Inferior parietal cortex (tissue), 1 donor: ENCODE data around the gene TTC28.
A peak's percentile ranks its signal among the peaks of the same experiment; 100 is the strongest.

Experiments used
- DNase-seq: peaks from one replicate; pipeline ENCODE4 v3.0.0-alpha.2; 2016; ENCODE audit errors: extremely low spot score

The TTC28 gene

DNA sequence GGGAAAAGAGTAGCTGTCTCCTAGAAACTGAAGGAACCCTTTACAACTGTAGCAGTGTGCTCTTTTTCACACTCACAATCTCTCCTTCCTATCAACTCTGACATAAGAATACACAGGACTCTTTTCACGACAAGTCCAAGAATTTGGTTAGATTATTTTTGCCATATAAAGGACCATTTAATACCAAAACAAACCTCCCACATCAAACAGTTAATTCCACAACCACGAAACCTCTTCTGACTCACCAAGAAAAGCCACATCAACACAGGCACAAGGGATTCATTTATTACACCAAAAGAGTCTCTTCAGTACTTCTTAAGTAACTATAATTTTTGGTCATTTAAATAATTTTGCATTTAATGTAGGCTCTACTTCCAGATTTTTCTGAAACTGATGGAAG, 538.0 kb downstream of the TTC28 start:
- no peak for DNase-seq

DNA sequence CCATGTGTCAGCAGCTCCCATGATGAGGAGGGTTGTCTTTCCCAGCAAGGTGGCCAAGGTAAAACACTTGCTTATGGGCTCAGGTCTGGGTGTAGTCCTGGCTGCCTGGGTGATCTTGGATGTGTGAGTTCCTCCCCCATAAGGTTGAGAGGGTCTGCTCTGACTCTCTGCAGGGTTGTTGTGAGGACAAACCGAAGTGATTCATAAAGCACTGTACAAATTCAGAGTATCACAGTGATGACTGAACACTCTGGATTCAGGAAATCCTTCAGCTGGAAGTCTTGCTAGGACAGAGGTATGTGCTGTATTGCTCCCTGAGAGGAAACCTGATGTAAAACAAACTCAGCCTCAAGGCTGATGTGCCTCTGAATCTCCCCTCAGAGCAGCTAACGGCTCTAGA, 539.7 kb downstream of the TTC28 start:
- no peak for DNase-seq

DNA sequence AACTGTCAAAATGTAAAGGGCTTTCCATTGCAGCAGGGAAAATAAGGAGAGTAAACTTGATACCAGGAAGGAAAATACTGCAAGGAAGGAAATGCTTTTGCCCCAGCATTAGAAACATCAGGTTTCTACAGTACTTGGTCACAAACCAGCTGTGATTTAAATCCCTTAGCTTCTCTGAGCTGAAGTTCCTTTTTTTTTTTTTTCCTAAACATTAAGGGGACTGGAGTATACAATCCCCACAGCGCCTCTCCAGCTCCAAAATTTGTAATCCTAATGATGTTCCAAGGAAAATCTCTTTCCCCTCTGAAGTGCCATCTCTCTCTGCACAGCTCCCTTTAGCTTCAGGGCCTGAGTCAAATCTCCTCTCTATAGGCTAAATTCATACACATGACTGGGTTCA, 540.1 kb downstream of the TTC28 start:
- no peak for DNase-seq

DNA sequence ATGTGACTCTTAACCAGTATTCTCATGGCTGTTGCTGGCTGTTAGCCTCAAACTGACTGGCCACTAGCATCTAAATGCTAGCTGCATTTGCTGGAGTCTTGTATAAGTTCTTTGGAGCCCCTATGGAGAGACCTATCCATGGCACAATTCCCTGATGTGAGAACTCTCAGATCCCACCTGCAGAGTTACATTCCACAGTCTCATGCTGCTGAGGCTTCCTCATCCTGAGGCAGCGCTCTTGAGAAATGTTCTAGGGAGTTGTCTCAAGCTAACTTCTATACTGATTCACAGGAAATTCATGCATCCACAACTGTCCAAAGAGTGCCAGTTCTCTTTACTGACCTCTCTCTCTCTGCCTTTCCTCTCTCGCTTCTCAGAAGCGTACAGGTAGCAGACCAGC, 542.6 kb downstream of the TTC28 start:
- DNase-seq: no peak

DNA sequence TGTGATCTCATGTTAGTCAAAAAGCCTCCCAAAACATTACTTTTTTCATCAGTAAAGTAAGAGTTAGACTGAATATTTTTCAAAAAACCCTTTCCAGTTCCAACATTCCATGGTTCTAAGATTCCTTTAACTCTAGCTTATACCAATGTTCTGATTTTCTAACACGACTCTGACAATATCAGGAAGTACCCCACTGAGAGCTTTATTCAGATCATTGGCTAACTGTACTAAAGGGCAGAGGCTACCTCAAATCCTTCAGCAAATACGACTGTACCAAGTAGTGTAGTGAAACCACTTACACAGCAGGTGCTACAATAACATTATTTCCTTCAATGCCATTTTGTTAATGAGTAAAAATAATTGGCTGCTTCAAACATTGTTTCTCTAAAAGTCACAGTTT, 547.2 kb downstream of the TTC28 start:
- DNase-seq: no peak

DNA sequence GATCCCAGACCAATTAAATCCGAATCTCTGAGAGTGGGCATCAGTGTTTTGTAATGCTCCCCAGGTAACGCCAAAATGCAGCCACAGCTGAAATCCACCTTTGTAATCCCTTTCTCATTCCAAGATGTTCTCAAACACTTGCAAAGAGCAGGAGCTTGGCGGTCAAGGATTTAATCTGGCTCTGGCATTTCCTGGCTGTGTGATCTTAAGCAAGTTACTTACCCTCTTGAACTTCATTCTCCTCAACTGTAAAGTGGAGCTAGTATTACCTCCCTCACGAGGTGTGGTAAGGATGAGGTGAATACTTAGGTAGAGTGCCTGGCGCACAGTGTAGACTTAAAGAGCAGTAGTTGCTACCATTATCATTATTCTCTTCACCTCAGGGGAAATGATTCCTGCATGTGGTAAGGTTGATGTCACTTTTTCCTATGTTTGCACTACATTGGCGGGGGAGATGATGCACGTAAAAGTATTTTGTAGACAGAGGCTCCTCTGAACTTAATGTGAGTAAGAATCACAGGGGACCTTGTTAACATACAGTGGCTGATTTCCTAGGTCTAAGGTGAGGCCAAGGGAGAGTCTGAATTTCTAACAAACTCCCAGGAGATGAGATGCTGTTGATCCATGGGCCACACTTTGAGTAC, 550.2 kb downstream of the TTC28 start:
- no peak for DNase-seq

DNA sequence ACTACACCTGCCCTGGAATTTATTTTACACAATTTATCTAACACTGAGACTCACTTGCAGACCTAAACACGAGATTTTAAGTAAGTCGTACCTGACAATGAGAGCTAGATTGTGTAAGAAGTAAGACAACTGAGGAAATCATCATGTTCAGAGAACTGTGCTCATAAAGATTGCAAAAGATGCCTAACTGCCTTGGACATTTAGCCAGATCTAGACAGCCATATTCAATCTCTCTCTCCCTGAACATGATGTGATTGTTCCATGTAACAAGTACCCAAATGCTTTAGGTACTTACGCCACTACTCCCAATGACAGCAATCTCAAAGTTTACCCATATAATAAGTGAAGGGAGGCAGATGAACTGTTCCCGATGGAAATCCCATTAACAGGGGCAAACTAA, 550.8 kb downstream of the TTC28 start:
- DNase-seq: no peak

DNA sequence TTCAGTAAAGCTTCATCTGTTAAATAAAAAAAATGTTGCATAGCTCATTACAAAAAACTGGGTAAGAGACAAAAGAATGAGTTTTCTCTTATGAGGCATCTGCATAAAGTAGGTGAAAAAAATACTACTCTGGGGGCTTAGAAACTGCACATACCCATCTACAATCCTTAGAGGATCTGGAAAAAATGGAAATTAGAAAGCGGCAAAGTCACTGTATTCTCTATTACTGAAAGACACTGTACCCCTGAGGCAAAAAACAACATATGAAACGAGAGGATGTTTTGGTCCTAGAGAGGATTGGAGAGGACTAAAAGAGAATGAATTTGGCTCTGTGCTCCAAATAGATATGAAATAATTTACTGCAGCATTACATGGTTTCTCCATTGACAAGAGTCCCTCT, 553.8 kb downstream of the TTC28 start:
- no peak for DNase-seq

DNA sequence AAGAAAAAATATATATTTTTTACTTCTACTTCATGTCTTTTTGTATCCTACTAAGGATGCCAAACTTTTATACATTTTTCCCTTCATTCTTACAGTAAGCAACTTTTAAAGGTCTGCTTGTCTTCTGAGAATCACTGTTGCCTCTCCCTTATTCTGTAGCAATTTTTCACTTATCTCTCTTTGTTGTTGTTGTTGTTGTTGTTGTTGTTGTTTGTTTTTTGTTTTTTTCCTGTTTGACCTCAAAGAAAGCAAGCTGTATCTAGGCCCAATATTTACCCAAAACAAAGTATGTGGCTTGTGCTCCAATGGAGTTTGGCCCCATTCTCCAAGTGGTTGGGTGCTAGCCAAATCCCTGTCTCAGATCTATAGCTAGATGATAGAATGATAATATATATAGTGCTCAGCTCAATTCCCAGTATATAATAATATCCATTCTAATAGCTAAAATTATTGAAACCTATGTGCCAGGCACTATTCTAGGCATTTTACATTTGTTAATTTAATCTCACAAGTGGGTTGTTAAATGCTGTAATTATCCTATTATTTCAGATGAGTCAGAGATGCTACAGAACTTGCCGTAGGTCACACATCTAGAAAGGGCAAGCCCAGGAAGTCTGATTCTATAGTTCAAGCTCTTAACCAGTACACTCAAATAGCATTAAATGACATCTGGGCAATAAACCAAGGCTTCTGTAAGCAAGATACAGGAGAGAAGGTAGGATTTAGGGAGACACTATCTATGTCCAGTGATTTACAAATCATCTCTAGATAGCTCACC, 555.5 kb downstream of the TTC28 start:
- no peak for DNase-seq

DNA sequence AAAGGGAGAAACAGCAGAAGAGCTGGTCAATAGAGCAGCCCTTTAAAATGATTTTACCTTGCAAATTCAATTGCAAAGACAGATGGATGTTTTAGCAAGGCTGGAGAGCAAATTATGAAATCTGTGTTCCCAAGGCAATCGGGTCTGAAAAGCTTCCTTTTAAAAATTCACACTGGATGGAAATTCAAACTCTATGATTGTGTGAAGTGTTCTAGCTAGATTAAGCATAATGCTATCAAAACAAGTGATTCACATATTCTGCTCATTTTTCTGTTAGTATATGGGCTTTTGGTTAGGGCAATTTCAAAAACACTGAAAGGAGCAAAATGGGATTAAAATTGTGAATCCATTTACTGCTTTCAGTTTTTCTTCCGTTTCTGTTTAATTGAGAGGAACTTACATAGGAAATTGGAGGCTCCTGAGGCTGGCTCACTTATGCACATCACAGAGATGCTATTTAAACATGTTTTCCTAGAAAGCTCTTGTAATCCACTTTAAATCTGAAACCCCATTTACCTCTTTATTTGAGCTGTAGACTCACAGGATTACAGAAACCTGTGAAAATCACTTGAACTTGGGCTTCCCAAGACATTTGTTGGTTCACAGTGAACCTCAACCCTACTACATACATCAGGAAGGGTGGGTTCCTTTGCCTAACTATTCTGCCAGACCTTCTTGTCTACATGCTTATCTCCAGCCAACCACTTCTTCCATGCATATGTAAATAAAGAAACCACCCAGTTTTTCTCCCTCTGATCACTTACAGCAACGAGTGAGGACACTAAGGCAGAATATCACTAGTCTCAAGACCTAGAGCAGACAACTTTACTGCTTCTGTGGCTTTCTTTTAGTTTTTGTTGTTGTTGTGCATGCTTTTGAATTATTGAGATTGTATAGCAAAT, 558.7 kb downstream of the TTC28 start:
- peak; percentile 31 for DNase-seq

DNA sequence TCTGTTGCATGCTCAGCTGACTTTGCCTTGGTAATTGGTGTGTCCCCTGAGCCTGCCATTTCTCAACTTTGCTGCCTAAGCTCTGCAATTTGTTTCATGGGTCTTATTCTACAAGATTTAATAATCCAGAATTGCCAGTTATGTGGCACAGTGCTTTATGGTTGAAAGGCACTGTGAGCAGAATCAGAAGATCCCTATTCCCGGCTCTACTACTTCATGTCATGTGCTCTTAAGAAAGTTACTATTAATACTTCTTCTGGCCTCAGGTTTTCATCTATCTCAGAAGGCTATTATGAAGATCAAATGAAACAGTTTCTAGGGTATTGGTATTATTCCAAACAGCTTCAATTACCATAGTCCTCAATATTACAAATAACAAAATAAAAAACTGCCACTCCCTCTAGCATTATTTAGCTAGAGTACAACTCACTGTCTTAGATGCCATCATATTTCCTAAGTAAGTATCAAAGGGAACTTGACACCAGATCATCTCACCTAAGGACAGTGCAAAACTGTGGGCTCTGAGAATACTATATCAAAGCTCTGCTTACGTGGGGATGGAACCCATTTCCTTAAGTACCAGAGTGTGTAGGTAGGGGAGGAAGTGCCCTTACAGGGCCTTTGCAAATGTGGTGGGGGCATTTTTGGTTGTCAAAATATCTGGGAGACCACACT, 560.5 kb downstream of the TTC28 start:
- DNase-seq: no peak

DNA sequence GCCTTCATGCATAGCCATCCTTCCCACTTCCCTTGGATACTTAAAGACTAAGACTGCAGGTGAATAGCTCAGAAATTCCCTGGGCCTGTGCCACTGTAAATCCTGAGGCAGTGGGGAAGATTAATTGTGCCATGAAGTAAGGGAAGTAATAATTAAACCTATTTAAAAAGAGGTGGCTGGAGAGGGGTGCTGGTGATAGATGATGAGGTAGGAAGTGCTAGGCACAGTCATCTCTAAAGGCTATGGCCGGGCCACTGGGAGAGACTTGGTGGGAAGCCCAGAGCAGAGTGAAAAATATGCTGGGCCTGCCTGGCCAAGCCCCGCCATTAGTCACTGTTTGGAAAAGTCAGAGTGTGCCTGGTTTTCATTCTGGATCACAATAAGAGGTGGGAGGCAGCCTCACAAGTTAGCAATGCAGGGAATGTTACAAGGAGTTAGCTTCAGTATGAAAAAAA, 563.4 kb downstream of the TTC28 start:
- no peak for DNase-seq

DNA sequence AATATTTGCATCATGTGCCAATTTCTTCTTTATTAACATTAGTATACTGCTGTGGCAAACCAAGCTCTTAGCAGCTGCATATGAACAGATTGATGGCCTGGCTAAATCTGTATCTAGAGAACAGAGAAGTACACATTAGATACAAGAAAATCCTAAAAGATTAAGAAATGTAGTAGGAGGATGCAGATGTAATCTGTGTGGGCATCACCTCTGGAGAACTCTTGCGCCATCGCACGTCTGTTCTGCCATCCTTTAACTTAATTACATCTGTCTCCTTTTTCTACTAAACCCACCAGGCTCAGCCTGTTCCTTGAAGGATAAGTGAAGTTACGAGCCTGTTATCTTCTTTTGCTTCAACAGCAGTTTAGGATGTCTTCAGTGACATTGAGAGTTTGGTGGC, 564.2 kb downstream of the TTC28 start:
- no peak for DNase-seq

DNA sequence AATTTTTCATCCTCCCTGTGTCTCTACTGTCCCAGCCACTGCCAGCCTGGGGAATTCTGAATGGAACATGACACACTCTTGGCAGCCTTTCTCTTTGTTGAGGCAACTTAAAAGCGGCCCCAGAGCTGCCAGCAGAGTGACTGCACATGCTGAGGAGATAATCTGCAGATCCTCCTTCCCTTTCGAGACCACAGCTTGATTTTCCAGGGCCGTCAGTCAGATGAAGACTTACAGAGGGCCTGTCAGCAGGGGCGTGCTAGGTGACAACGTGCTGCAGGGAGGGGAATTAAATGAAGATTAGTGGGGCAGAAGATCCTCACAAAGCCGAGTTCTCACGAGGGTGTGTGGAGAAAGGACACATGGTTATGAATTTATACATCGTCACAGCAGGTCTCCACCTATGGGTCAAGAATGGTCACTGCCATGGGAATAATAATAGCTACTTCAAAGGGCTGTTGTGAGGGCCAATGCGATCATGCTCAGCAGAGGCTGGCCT, 567.0 kb downstream of the TTC28 start:
- DNase-seq: no peak

DNA sequence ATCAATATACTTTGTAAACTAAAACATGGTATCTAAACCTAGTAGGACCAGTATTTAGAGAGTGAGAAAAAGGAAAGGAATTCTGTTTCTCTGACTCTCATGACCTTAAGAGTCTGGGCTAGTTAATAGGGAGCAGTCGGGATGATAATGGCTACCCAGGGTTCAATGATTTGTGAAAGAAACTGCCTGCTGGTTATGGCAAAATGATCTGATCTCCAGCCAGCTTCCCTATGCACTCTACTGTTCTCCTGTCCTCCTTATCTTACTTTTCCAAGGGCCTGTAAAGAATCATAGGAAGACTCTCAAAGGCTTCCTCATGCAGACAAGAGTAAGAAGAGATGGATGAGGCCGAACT, 567.5 kb downstream of the TTC28 start:
- DNase-seq: no peak

DNA sequence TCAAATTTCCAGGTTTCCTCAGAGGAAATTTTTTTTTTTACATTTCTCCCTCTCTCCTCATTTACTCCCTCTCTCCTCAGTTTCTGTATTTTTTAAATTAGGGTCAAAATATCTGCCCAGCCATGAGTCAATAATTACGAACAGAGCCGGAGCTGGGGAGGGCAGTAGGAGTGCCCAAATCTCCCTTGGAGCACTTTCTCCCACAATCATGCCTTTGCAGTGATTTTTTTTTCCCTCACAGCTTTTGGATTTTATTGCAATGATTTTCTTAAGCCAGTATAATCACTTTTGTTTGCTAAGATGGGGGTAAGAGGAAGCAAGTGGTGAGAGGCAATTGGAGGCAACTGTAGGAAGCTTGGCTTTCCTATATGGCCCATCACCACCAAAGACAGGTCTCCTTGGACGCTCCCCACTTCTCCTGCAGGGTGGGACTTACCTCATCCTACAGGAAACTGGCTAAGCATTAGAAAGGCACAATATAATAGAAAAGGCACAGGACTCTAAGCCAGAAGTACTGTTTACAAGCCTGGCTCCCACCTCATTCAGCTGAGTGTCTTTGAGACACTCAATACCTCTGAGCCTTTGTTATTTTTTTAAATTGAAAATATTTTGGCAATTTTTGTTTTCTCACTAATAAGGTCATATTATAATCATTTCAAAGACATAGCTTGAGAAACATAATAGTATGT, 568.0 kb downstream of the TTC28 start:
- no peak for DNase-seq

DNA sequence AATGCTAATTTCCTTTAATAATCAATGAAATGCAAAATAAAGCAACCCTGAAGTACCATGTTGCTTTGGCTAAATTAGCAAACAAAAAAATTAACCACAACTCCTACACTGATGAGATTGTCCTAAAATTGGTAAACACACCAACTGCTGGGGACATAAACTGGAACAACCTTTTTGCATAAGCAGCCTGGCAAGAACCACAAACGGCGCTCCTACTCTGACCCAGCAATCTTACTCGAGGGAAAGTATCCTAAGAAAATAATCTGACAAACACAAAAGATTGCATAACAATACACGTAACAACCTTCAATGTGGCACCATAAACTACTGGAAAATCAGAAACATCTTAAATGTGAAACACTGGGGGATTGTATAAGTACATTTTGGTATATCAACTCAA, 570.8 kb downstream of the TTC28 start:
- no peak for DNase-seq

DNA sequence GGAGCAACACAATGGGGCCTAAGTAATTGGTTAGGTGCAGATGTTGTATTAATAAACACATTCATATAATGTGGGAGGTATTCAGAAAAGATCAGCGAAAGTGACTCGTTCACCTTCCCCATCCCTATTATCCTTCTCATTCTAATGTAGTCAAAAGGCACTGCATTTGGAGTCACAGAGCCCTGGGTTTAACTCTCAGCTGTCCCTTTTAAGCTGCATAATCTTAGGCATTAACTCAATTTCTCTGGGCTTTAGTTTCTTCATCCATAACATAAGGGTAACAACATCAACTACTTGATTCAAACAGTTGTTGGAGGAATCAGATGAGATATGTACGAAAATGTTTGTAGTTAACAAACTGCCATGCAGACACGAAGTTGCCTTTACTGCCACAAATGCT, 573.0 kb downstream of the TTC28 start:
- DNase-seq: no peak

DNA sequence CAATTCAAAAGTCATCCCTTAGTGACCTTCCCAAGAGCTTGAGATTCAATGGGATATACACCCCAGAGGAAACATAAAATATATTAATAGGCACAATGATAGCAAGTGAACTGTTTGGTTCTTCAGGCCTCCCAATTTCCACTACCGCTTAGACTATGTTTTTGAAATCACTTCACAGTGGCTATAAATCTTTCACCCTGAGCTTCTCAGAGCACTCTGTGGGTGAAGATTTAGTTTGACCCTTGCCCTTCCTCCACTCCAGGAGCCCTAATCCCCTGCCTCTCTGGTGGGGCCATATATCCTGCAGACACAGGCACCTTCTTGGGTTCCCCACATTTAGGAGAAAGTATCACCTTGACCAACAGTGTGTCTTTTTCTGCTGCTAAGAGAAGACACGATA, 573.7 kb downstream of the TTC28 start:
- no peak for DNase-seq

DNA sequence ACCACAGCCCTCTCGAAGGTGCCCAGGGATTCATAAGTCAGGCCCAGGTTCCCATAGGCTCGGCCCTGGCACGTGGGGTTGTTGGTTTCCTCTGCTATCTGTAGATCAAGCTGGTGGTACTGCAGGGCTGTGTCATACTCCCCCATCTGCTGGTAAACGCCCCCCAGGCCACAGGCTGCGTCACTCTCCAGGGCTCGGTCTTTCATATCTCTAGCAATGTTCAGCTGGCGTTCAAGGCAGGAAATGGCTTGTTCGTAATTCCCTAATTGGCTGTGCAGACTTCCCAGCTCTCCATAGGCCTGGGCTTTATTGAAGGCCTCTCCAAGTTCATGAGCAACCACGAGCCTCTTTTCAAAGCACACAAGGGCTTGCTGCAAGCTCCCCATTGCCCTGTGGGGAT, 574.2 kb downstream of the TTC28 start:
- DNase-seq: no peak

DNA sequence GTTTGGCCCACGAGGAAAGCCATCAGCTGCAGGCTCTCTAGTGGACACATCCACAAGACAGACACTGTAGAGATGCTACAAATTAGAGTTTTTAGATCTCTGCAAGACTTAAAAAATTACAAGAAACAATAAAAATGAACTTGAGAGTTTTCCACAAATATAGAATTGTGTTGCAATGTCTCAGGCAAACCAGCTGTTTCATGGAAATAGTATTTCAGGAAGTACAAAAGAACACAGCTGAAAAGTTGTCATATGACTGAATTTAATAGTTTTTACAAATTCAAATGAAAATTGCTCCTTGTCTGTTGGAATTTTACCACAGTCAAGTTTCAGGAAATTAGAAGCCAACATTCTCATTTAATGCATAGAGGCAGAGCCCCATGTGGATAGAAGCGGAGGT, 576.0 kb downstream of the TTC28 start:
- no peak for DNase-seq
